Stimulated activated naive B cell treated with anti-CD40 and anti-IgM and Interleukin-4, amounts not matched to agents 10 μg/mL and 1 μg/mL and 100 μg/mL, for 72 hours (primary cell): ENCODE results near the gene RMDN2.
"Not testable (repeated sequence)": the region's sequence is repeated elsewhere in the genome, so short reads cannot be mapped to it uniquely, and the experiment has no call there.

Experiments used
- ATAC-seq, 2 donors: fragments of 150-1000 bp; cut with Tn5 transposase; replicated peaks; 2 replicates each; pipeline ENCODE4 v1.10.0; 2021; ENCODE audit warnings: moderate library complexity in 1 of 2
- DNase-seq: peaks from one replicate; pipeline ENCODE4 v3.0.0; 2021
- H3K27ac Mint-ChIP-seq: one replicate; pipeline ENCODE4 v1.8.0; 2022; ENCODE audit warnings: mild to moderate bottlenecking, mixed read lengths
- H3K27me3 Mint-ChIP-seq, 2 donors: one replicate each; pipeline ENCODE4 v1.8.0; 2022; ENCODE audit warnings: mixed read lengths in 2 of 2
- H3K36me3 Mint-ChIP-seq, 2 donors: one replicate each; pipeline ENCODE4 v1.8.0; 2022; ENCODE audit warnings: mixed read lengths in 2 of 2, mild to moderate bottlenecking in 1 of 2
- H3K4me1 Mint-ChIP-seq, 2 donors: one replicate each; pipeline ENCODE4 v1.8.0; 2022; ENCODE audit warnings: mixed read lengths in 2 of 2, mild to moderate bottlenecking in 1 of 2
- H3K4me3 Mint-ChIP-seq, 2 donors: one replicate each; pipeline ENCODE4 v1.8.0; 2022; ENCODE audit warnings: mild to moderate bottlenecking in 2 of 2, mixed read lengths in 2 of 2, moderate library complexity in 1 of 2
- H3K9me3 Mint-ChIP-seq, 2 donors: one replicate each; pipeline ENCODE4 v1.8.0; 2022; ENCODE audit warnings: mixed read lengths in 2 of 2, mild to moderate bottlenecking in 1 of 2

The RMDN2 gene

GRCh38 chr2:37975808-37976207, 50.7 kb downstream of the RMDN2 start:
- peaks cover 4% of the 10 kb centered on the region in 2 donors for H3K4me1 Mint-ChIP-seq
- ATAC-seq = no peak
- H3K27me3 Mint-ChIP-seq = no peaks in the 10 kb centered on the region
- H3K27ac Mint-ChIP-seq = no peak overlapping the region
- H3K9me3 Mint-ChIP-seq = no peaks in the 10 kb centered on the region
- H3K36me3 Mint-ChIP-seq = peaks cover 5% of the 10 kb centered on the region in 2 donors
- DNase-seq = no peak
- H3K4me3 Mint-ChIP-seq = no peak overlapping the region

GRCh38 chr2:37976411-37976810, 51.3 kb downstream of the RMDN2 start:
- Mint-ChIP-seq H3K36me3 (peaks cover 5% of the 10 kb centered on the region in 2 donors), H3K27me3 (no peaks in the 10 kb centered on the region), H3K9me3 (no peaks in the 10 kb centered on the region), H3K27ac (no peak overlapping the region), H3K4me3 (no peak overlapping the region), H3K4me1 (peaks cover 4% of the 10 kb centered on the region in 2 donors)
- DNase-seq = no peak
- ATAC-seq = no peak

GRCh38 chr2:37982147-37982582, 57.1 kb downstream of the RMDN2 start:
- DNase-seq (peak; percentile 61), ATAC-seq (peak; percentile 29 to 34)
- peak overlapping the region; percentile 32 to 64 for H3K4me3 Mint-ChIP-seq
- peaks cover 7% of the 10 kb centered on the region in 2 donors for H3K4me1 Mint-ChIP-seq
- H3K9me3 Mint-ChIP-seq = no peaks in the 10 kb centered on the region
- H3K27me3 Mint-ChIP-seq = no peaks in the 10 kb centered on the region
- H3K36me3 Mint-ChIP-seq = peaks cover 13 to 15% of the 10 kb centered on the region in 2 donors
- H3K27ac Mint-ChIP-seq = peak overlapping the region; percentile 27

GRCh38 chr2:37982847-37983246, 57.8 kb downstream of the RMDN2 start:
- H3K4me1 Mint-ChIP-seq = peaks cover 7% of the 10 kb centered on the region in 2 donors
- no peak overlapping the region for H3K27ac Mint-ChIP-seq
- ATAC-seq (no peak), DNase-seq (no peak)
- H3K4me3 Mint-ChIP-seq = no peak overlapping the region
- no peaks in the 10 kb centered on the region for H3K9me3 Mint-ChIP-seq
- H3K27me3 Mint-ChIP-seq = no peaks in the 10 kb centered on the region
- H3K36me3 Mint-ChIP-seq = peaks cover 10 to 13% of the 10 kb centered on the region in 2 donors

GRCh38 chr2:37983719-37984118, 58.6 kb downstream of the RMDN2 start:
- Mint-ChIP-seq H3K4me3 (no peak overlapping the region), H3K4me1 (peaks cover 7% of the 10 kb centered on the region in 2 donors), H3K9me3 (no peaks in the 10 kb centered on the region), H3K27me3 (no peaks in the 10 kb centered on the region), H3K27ac (no peak overlapping the region), H3K36me3 (peaks cover 8 to 12% of the 10 kb centered on the region in 2 donors)
- ATAC-seq = no peak
- no peak for DNase-seq

- Mint-ChIP-seq H3K36me3 (peaks cover 8 to 12% of the 10 kb centered on the region in 2 donors), H3K9me3 (no peaks in the 10 kb centered on the region), H3K27ac (no peak overlapping the region), H3K4me1 (peaks cover 7% of the 10 kb centered on the region in 2 donors), H3K27me3 (no peaks in the 10 kb centered on the region), H3K4me3 (no peak overlapping the region)
- ATAC-seq = no peak
- DNase-seq = no peak
These were observed 59.1 kb downstream of the RMDN2 start for GRCh38 chr2:37984176-37984575.

GRCh38 chr2:37984589-37984988, 59.5 kb downstream of the RMDN2 start:
- H3K27me3 Mint-ChIP-seq = no peaks in the 10 kb centered on the region
- H3K36me3 Mint-ChIP-seq = peaks cover 8 to 12% of the 10 kb centered on the region in 2 donors
- no peaks in the 10 kb centered on the region for H3K9me3 Mint-ChIP-seq
- no peak overlapping the region for H3K27ac Mint-ChIP-seq
- H3K4me3 Mint-ChIP-seq = no peak overlapping the region
- DNase-seq (no peak), ATAC-seq (no peak)
- H3K4me1 Mint-ChIP-seq = peaks cover 7% of the 10 kb centered on the region in 2 donors

GRCh38 chr2:37985333-37985732, 60.2 kb downstream of the RMDN2 start:
- ATAC-seq (no peak), DNase-seq (no peak)
- Mint-ChIP-seq H3K27me3 (no peaks in the 10 kb centered on the region), H3K9me3 (no peaks in the 10 kb centered on the region), H3K4me3 (no peak overlapping the region), H3K27ac (no peak overlapping the region), H3K36me3 (peaks cover 8 to 12% of the 10 kb centered on the region in 2 donors), H3K4me1 (peaks cover 7% of the 10 kb centered on the region in 2 donors)

GRCh38 chr2:37987098-37987775, 62.1 kb downstream of the RMDN2 start:
- no peak for ATAC-seq
- H3K4me3 Mint-ChIP-seq = no peak overlapping the region
- peaks cover 8 to 14% of the 10 kb centered on the region in 2 donors for H3K36me3 Mint-ChIP-seq
- peaks cover 2% of the 10 kb centered on the region in 2 donors for H3K4me1 Mint-ChIP-seq
- no peak for DNase-seq
- no peaks in the 10 kb centered on the region for H3K27me3 Mint-ChIP-seq
- no peaks in the 10 kb centered on the region for H3K9me3 Mint-ChIP-seq
- H3K27ac Mint-ChIP-seq = no peak overlapping the region

- Mint-ChIP-seq H3K4me1 (no peaks in the 10 kb centered on the region), H3K9me3 (no peaks in the 10 kb centered on the region), H3K27me3 (no peaks in the 10 kb centered on the region), H3K36me3 (peaks cover 7 to 10% of the 10 kb centered on the region in 2 donors), H3K27ac (no peak overlapping the region), H3K4me3 (no peak overlapping the region)
- ATAC-seq (no peak), DNase-seq (no peak)
These were observed 67.5 kb downstream of the RMDN2 start for GRCh38 chr2:37992601-37993000.

- peaks cover 9 to 12% of the 10 kb centered on the region in 2 donors for H3K36me3 Mint-ChIP-seq
- H3K4me3 Mint-ChIP-seq = no peak overlapping the region
- DNase-seq (no peak), ATAC-seq (no peak)
- H3K4me1 Mint-ChIP-seq = no peaks in the 10 kb centered on the region
- no peaks in the 10 kb centered on the region for H3K9me3 Mint-ChIP-seq
- H3K27ac Mint-ChIP-seq = no peak overlapping the region
- H3K27me3 Mint-ChIP-seq = no peaks in the 10 kb centered on the region
These were observed 68.1 kb downstream of the RMDN2 start for GRCh38 chr2:37993143-37993542.

- Mint-ChIP-seq H3K4me1 (no peaks in the 10 kb centered on the region), H3K4me3 (no peak overlapping the region), H3K36me3 (peaks cover 22 to 26% of the 10 kb centered on the region in 2 donors), H3K27ac (no peak overlapping the region), H3K27me3 (no peaks in the 10 kb centered on the region), H3K9me3 (peaks cover 0 to 2% of the 10 kb centered on the region in 2 donors)
- no peak for ATAC-seq
- DNase-seq = no peak
These were observed 72.5 kb downstream of the RMDN2 start for GRCh38 chr2:37997629-37998028.

- DNase-seq = no peak
- Mint-ChIP-seq H3K4me1 (no peaks in the 10 kb centered on the region), H3K36me3 (peaks cover 24 to 39% of the 10 kb centered on the region in 2 donors), H3K9me3 (peaks cover 0 to 2% of the 10 kb centered on the region in 2 donors), H3K27ac (no peak overlapping the region), H3K4me3 (no peak overlapping the region), H3K27me3 (no peaks in the 10 kb centered on the region)
- no peak for ATAC-seq
These were observed 75.6 kb downstream of the RMDN2 start for GRCh38 chr2:38000485-38001222.

GRCh38 chr2:38010187-38010586, 85.1 kb downstream of the RMDN2 start:
- not testable (repeated sequence) for H3K27me3 Mint-ChIP-seq, H3K9me3 Mint-ChIP-seq, H3K4me3 Mint-ChIP-seq, H3K27ac Mint-ChIP-seq, ATAC-seq, DNase-seq, H3K4me1 Mint-ChIP-seq
- H3K36me3 Mint-ChIP-seq = peaks cover 27 to 52% of the 10 kb centered on the region in 2 donors

GRCh38 chr2:38010995-38011394, 85.9 kb downstream of the RMDN2 start:
- DNase-seq (no peak), ATAC-seq (no peak)
- H3K36me3 Mint-ChIP-seq = peaks cover 29 to 48% of the 10 kb centered on the region in 2 donors
- H3K9me3 Mint-ChIP-seq = no peaks in the 10 kb centered on the region
- H3K4me3 Mint-ChIP-seq = no peak overlapping the region
- no peaks in the 10 kb centered on the region for H3K4me1 Mint-ChIP-seq
- H3K27ac Mint-ChIP-seq = no peak overlapping the region
- H3K27me3 Mint-ChIP-seq = no peaks in the 10 kb centered on the region
